Measurements from ENCODE around the gene TUBD1.
"Not testable (repeated sequence)": the region's sequence is repeated elsewhere in the genome, so short reads cannot be mapped to it uniquely, and the experiment has no call there.

The TUBD1 gene

GRCh38 chr17:59892924-59893675 is at the start of gene TUBD1, which contains the start of gene RPS6KB1:
TSS of gene TUBD1 (minus strand) at chr17:59892943. CDS start at chr17:59891002, 1,941 bp downstream.
TSS of gene RPS6KB1 (plus strand) at chr17:59893121. CDS start at chr17:59893185, 64 bp downstream.
- DNase-seq, result peak; percentile 96

- DNase-seq, result no peak
These were observed 48.4 kb upstream of the TUBD1 start for GRCh38 chr17:59941131-59941530.

GRCh38 chr17:59940697-59941096 is 48.0 kb upstream of the TUBD1 start:
- DNase-seq, result not testable (repeated sequence)

GRCh38 chr17:59933317-59933716 is 40.6 kb upstream of the TUBD1 start:
- not testable (repeated sequence) for DNase-seq

GRCh38 chr17:59930768-59931167 is 38.0 kb upstream of the TUBD1 start:
- not testable (repeated sequence) for DNase-seq

GRCh38 chr17:59930121-59930520 is 37.4 kb upstream of the TUBD1 start:
- DNase-seq, result not testable (repeated sequence)

- not testable (repeated sequence) for DNase-seq
These were observed 27.9 kb upstream of the TUBD1 start for GRCh38 chr17:59920637-59921036.

- DNase-seq, result no peak
These were observed 23.7 kb upstream of the TUBD1 start for GRCh38 chr17:59916446-59916845.

GRCh38 chr17:59914274-59914854 is 21.6 kb upstream of the TUBD1 start:
- DNase-seq, result no peak

- no peak for DNase-seq
These were observed 14.7 kb upstream of the TUBD1 start for GRCh38 chr17:59907467-59907866.

GRCh38 chr17:59903455-59903854 is 10.7 kb upstream of the TUBD1 start:
- no peak for DNase-seq

- DNase-seq, result no peak
These were observed 8.9 kb upstream of the TUBD1 start for GRCh38 chr17:59901604-59902003.

GRCh38 chr17:59899099-59899498 is 6.4 kb upstream of the TUBD1 start:
- DNase-seq, result no peak

GRCh38 chr17:59897090-59897489 is 4.3 kb upstream of the TUBD1 start:
- no peak for DNase-seq

GRCh38 chr17:59893676-59894100 is 945 bp upstream of the TUBD1 start:
- no peak for DNase-seq

GRCh38 chr17:59892251-59892923 is 356 bp downstream of the TUBD1 start:
- DNase-seq, result no peak

GRCh38 chr17:59890720-59891119 is 2.0 kb downstream of the TUBD1 start:
- DNase-seq, result no peak

GRCh38 chr17:59888145-59888750 is 4.5 kb downstream of the TUBD1 start:
- no peak for DNase-seq

GRCh38 chr17:59884861-59885260 is 7.9 kb downstream of the TUBD1 start:
- DNase-seq, result no peak

GRCh38 chr17:59878624-59879023 is 14.1 kb downstream of the TUBD1 start:
- DNase-seq, result no peak

GRCh38 chr17:59877965-59878364 is 14.8 kb downstream of the TUBD1 start:
- no peak for DNase-seq

- DNase-seq, result no peak
These were observed 16.6 kb downstream of the TUBD1 start for GRCh38 chr17:59876107-59876506.

- DNase-seq, result no peak
These were observed 18.4 kb downstream of the TUBD1 start for GRCh38 chr17:59874376-59874775.

Data from right forelimb (tissue), 1 donor.